GM18505 (cell line): ENCODE results near the gene RAB11FIP3.

Source experiments
- ATAC-seq: cut with Tn5 transposase; IDR thresholded peaks from one replicate; pipeline ENCODE4 v1.9.1; 2021; ENCODE audit not compliant: unreplicated experiment
- POLR2A ChIP-seq: IDR thresholded peaks from 4 replicates; pipeline ENCODE4 v1.6.1; 2011; ENCODE audit warnings: borderline replicate concordance; ENCODE audit not compliant: insufficient read depth, insufficient read length; ENCODE audit errors: extremely low read depth

RAB11FIP3 gene

GRCh38 chr16:424033-424622, 1.3 kb upstream of the RAB11FIP3 start:
- TF ChIP-seq POLR2A, result no peak
- ATAC-seq, result no peak

GRCh38 chr16:424623-425081, 797 bp upstream of the RAB11FIP3 start:
- ATAC-seq, result no peak
- no peak for TF ChIP-seq POLR2A

GRCh38 chr16:425740-426114, 278 bp downstream of the RAB11FIP3 start:
- peak; percentile 29 for ATAC-seq
- TF ChIP-seq POLR2A, result no peak

GRCh38 chr16:426115-426905, 861 bp downstream of the RAB11FIP3 start:
- no peak for TF ChIP-seq POLR2A
- ATAC-seq, result peak; percentile 17

DNA sequence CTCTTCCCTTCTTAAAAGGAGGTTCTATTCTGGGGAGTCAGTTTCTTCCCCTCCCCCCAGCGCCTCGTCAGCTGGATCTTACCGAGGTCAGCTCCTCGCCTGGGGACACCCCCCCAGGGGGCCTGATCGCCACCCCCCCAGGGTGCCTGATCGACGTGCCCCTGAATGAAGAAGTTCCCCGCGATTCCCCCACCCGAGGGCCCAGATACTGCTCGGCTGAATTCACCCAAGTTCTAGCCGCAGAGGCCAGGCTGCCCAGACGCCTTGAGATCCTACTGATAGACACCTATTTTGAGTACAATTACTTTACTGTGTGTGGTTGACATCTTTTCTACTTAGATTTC, 1.4 kb downstream of the RAB11FIP3 start:
- ATAC-seq, result no peak
- TF ChIP-seq POLR2A, result no peak

GRCh38 chr16:427250-427649, 1.8 kb downstream of the RAB11FIP3 start:
- ATAC-seq, result no peak
- no peak for TF ChIP-seq POLR2A

- ATAC-seq, result no peak
- no peak for TF ChIP-seq POLR2A
These were observed 5.5 kb downstream of the RAB11FIP3 start for GRCh38 chr16:430904-431303.

DNA sequence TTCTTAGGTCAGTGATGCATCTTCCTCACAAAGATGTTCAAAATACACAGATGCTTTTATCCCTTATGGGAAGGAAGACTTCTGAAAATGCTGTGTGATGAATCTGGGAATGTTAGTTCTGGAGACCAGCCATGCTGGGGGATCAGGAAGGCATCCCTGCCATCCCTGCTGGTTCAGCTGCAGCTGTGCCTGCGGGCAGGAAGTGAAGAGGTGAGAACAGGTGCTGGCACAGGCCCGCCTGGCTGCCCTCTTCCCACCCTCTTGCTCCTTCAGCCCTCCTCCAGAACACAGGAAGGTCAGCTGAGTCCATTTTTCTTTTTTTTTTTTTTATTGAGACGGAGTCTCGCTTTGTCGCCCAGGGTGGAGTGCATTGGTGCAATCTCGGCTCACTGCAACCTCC, 15.2 kb downstream of the RAB11FIP3 start:
- TF ChIP-seq POLR2A, result no peak
- no peak for ATAC-seq

GRCh38 chr16:441447-441846, 16.0 kb downstream of the RAB11FIP3 start:
- ATAC-seq, result no peak
- no peak for TF ChIP-seq POLR2A

- no peak for TF ChIP-seq POLR2A
- ATAC-seq, result no peak
These were observed 17.5 kb downstream of the RAB11FIP3 start for GRCh38 chr16:442976-443375.

DNA sequence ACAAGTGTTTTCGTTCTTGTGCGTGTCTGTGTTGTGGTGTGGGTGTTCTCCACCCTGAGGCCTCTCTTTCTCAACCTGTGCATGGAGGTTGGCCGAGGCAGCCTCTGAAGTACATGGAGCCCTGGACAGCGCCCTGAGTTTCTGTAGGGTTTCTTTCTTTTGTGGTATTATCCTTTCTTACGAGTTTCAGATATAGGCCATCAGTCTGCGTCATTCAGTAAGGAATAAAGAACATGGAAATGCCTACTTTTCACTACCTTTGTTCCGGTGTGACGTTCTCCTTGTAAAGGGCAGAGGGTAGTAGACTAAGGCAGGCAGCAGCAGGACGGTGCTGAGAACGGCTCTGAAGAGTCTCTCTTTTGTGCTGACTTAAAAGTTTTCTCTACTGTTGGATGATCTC, 18.6 kb downstream of the RAB11FIP3 start:
- no peak for ATAC-seq
- TF ChIP-seq POLR2A, result no peak

DNA sequence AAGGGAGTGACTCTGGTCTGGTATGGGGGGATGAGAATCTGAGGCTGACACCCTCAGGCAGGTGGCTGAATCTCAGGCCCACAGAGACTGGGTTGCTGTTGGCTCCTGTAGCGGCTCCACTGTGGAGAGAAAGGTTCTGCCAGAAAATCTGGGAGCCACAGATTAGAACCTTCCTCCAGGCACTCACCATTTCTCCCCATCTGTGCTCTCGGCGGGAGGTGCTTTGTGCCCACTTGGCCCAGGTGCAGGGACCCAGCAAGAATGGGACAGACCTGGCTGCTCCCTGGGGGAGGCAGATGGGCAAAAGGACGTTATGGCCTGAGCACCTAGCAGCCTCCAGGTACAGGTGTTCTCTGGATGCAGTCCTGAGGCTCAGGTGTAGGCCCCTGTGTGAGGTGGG, 20.1 kb downstream of the RAB11FIP3 start:
- no peak for TF ChIP-seq POLR2A
- ATAC-seq, result no peak

DNA sequence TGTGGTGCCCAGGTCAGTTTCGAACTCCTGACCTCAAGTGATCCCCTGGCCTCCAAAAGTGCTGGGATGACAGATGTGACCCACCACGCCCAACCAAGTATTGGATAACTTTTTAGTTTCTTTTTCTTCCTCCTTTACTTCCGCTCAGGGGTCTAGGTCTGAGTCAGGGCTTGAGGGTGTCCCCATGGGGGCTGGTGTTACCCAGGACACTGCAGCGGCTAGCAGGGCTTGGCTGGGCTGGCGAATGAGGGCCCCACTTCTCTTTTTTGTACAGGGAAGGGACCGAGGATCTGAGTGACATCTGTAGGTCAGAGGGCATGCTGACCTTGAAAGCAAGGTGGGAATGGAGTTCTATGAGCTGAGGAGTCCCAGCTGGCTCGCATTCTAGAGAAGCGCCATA, 24.9 kb downstream of the RAB11FIP3 start:
- no peak for ATAC-seq
- no peak for TF ChIP-seq POLR2A

- TF ChIP-seq POLR2A, result no peak
- no peak for ATAC-seq
These were observed 25.5 kb downstream of the RAB11FIP3 start for GRCh38 chr16:450785-451512.
